GM19238 (cell line): ENCODE results near the gene RTL5.

ENCODE experiments used
- DNase-seq: peaks from one replicate; pipeline ENCODE4 v3.0.0; 2011; ENCODE audit warnings: low spot score; ENCODE audit not compliant: insufficient read length

RTL5 gene

GRCh38 chrX:72079607-72080006 lies 52.1 kb downstream of the RTL5 start:
- no peak for DNase-seq

- DNase-seq, result no peak
These were observed 53.3 kb downstream of the RTL5 start for GRCh38 chrX:72078411-72078810.
